A375 (cell line): ENCODE measurements around the gene C16orf90. TPM values are rescaled to one million over a fixed set of nuclear protein-coding genes. Genes with fewer than 3 reads are reported as not detected.

Experiments used
- small RNA-seq: library from RNA; depleted of rRNA; stranded (forward); fragments of <200 nt; gene quantifications from one replicate; pipeline ENCODE3, GENCODE V24; 2014
- total RNA-seq: library from RNA; depleted of rRNA; stranded (reverse); fragments of >200 nt; shearing (Covaris generic); gene quantifications from 2 replicates; pipeline ENCODE4 v1.2.3, GENCODE V29; 2014; rRNA removed

Gene C16orf90
- not detected in 2 replicates for total RNA-seq

GRCh38 chr16:3495176-3495575 lies at the start of gene C16orf90:
Gene C16orf90, minus strand, starts transcription at chr16:3495489. Its CDS starts 68 bp downstream, at chr16:3495421.

Small RNAs within 50 kb of the gene (small RNA-seq; reads per million reads assigned to genes)
- not detected for gene MIR6126

Other genes starting within 250 kb of the C16orf90 start
- 0.38 TPM in 1 of 2 replicates, not detected in the other for gene MEFV, start 238.9 kb downstream of the C16orf90 start, total RNA-seq
- 88.5 and 92.5 TPM in 2 replicates for gene ZNF263, start 212.0 kb downstream of the C16orf90 start, total RNA-seq
- 5.0 and 6.7 TPM in 2 replicates for gene TIGD7, start 190.1 kb downstream of the C16orf90 start, total RNA-seq
- gene ZNF75A, start 190.0 kb downstream of the C16orf90 start, total RNA-seq = 16.6 and 21.6 TPM in 2 replicates
- gene OR2C1, start 139.6 kb downstream of the C16orf90 start, total RNA-seq = not detected in 2 replicates
- 11.1 and 12.6 TPM in 2 replicates for gene ZSCAN32, start 94.5 kb downstream of the C16orf90 start, total RNA-seq
- gene ZNF174, start 94.3 kb downstream of the C16orf90 start, total RNA-seq = 14.0 and 14.5 TPM in 2 replicates
- 0.91 and 1.4 TPM in 2 replicates for gene ZNF597, start 52.0 kb downstream of the C16orf90 start, total RNA-seq
- gene NAA60, start 51.8 kb downstream of the C16orf90 start, total RNA-seq = 9.6 and 15.4 TPM in 2 replicates
- 14.4 and 14.9 TPM in 2 replicates for gene CLUAP1, start 5.5 kb upstream of the C16orf90 start, total RNA-seq
- gene NLRC3, start 81.9 kb upstream of the C16orf90 start, total RNA-seq = 0.08 TPM in 1 of 2 replicates, not detected in the other
- gene SLX4, start 116.1 kb upstream of the C16orf90 start, total RNA-seq = 5.1 and 7.0 TPM in 2 replicates
- gene DNASE1, start 159.2 kb upstream of the C16orf90 start, total RNA-seq = 6.1 and 9.8 TPM in 2 replicates
- gene TRAP1, start 222.0 kb upstream of the C16orf90 start, total RNA-seq = 204 and 258 TPM in 2 replicates